Activated T-helper 1 cell treated with anti-CD3 and anti-CD28 coated beads, Interleukin-12 subunit alpha, Interleukin-12 subunit beta, Interleukin-2, Interleukin-4 antibody, amounts not matched to agents 30 ng/mL and 10 ng/mL and 1 ng/mL, durations not matched to agents 14 hours and 24 hours and 36 hours (primary cell): ENCODE data around the gene POLL. TPM values are rescaled to one million over a fixed set of nuclear protein-coding genes. Genes with fewer than 3 reads are reported as not detected.

Experiments used
- DNase-seq: peaks from one replicate; pipeline ENCODE4 v3.0.0; 2021; ENCODE audit warnings: low spot score
- H3K27ac Mint-ChIP-seq: one replicate; pipeline ENCODE4 v1.8.0; 2021; ENCODE audit warnings: mild to moderate bottlenecking, mixed read lengths
- H3K27me3 Mint-ChIP-seq: one replicate; pipeline ENCODE4 v1.8.0; 2022; ENCODE audit warnings: mild to moderate bottlenecking, moderate library complexity, mixed read lengths; ENCODE audit not compliant: insufficient read depth
- H3K36me3 Mint-ChIP-seq: one replicate; pipeline ENCODE4 v1.8.0; 2021; ENCODE audit warnings: low read depth, mixed read lengths
- H3K4me1 Mint-ChIP-seq: one replicate; pipeline ENCODE4 v1.8.0; 2021; ENCODE audit warnings: low read depth, mixed read lengths
- H3K4me3 Mint-ChIP-seq: one replicate; pipeline ENCODE4 v1.8.0; 2021; ENCODE audit warnings: mild to moderate bottlenecking, moderate library complexity, mixed read lengths
- H3K9me3 Mint-ChIP-seq: one replicate; pipeline ENCODE4 v1.8.0; 2021; ENCODE audit warnings: mixed read lengths
- intact Hi-C: fragments of 100-400 bp; cut with micrococcal nuclease; formaldehyde crosslinking; loops from one replicate; pipeline ENCODE4 v1.15.1; 2024
- total RNA-seq: library from RNA; stranded (reverse); gene quantifications from 2 replicates; pipeline ENCODE4 v1.2.3, GENCODE V29; 2022

The POLL gene
- total RNA-seq, 1 donor from 2014 or later: 33.5 TPM

GRCh38 chr10:101558671-101559595 lies 29.1 kb downstream of the POLL start:
- no peak overlapping the region for H3K4me3 Mint-ChIP-seq
- intact Hi-C loops: no loop called here
- peak overlapping the region; percentile 73 for H3K27ac Mint-ChIP-seq

GRCh38 chr10:101558204-101558603 lies 29.9 kb downstream of the POLL start:
- Mint-ChIP-seq H3K9me3 (no peaks in the 10 kb centered on the region), H3K4me1 (peaks cover 15% of the 10 kb centered on the region), H3K27ac (peak overlapping the region; percentile 73), H3K36me3 (peaks cover 15% of the 10 kb centered on the region), H3K27me3 (no peaks in the 10 kb centered on the region), H3K4me3 (peak overlapping the region; percentile 32)
- intact Hi-C loops: no loop called here
- no peak for DNase-seq

More at GRCh38 chr10:101558671-101559595, 29.1 kb downstream of the POLL start:
- peaks cover 15% of the 10 kb centered on the region for H3K4me1 Mint-ChIP-seq
- H3K27me3 Mint-ChIP-seq: peaks cover 6% of the 10 kb centered on the region
- no peaks in the 10 kb centered on the region for H3K9me3 Mint-ChIP-seq
- no peak for DNase-seq
- H3K36me3 Mint-ChIP-seq: peaks cover 12% of the 10 kb centered on the region

- H3K4me3 Mint-ChIP-seq: no peak overlapping the region
- DNase-seq: no peak
- peaks cover 15% of the 10 kb centered on the region for H3K4me1 Mint-ChIP-seq
- peaks cover 21% of the 10 kb centered on the region for H3K36me3 Mint-ChIP-seq
- no peaks in the 10 kb centered on the region for H3K27me3 Mint-ChIP-seq
- intact Hi-C loops: no loop called here
- no peaks in the 10 kb centered on the region for H3K9me3 Mint-ChIP-seq
- no peak overlapping the region for H3K27ac Mint-ChIP-seq
These were observed 30.5 kb downstream of the POLL start for GRCh38 chr10:101557541-101557940.

- Mint-ChIP-seq H3K4me1 (no peaks in the 10 kb centered on the region), H3K36me3 (peaks cover 26% of the 10 kb centered on the region), H3K27me3 (no peaks in the 10 kb centered on the region), H3K9me3 (no peaks in the 10 kb centered on the region), H3K27ac (no peak overlapping the region), H3K4me3 (no peak overlapping the region)
- intact Hi-C loops: no loop called here
- no peak for DNase-seq
These were observed 35.6 kb downstream of the POLL start for GRCh38 chr10:101552442-101552841.

GRCh38 chr10:101550965-101551364 lies 37.1 kb downstream of the POLL start:
- Mint-ChIP-seq H3K36me3 (peaks cover 26% of the 10 kb centered on the region), H3K9me3 (no peaks in the 10 kb centered on the region), H3K4me1 (no peaks in the 10 kb centered on the region), H3K27ac (no peak overlapping the region), H3K27me3 (no peaks in the 10 kb centered on the region), H3K4me3 (no peak overlapping the region)
- intact Hi-C loops: no loop called here
- DNase-seq: no peak

GRCh38 chr10:101545898-101546297 lies 42.2 kb downstream of the POLL start:
- no peaks in the 10 kb centered on the region for H3K9me3 Mint-ChIP-seq
- no peak overlapping the region for H3K4me3 Mint-ChIP-seq
- intact Hi-C loops: no loop called here
- H3K36me3 Mint-ChIP-seq: peaks cover 5% of the 10 kb centered on the region
- no peaks in the 10 kb centered on the region for H3K4me1 Mint-ChIP-seq
- no peaks in the 10 kb centered on the region for H3K27me3 Mint-ChIP-seq
- no peak for DNase-seq
- no peak overlapping the region for H3K27ac Mint-ChIP-seq

GRCh38 chr10:101538446-101538845 lies 49.6 kb downstream of the POLL start:
- intact Hi-C loops: no loop called here
- Mint-ChIP-seq H3K4me1 (peaks cover 5% of the 10 kb centered on the region), H3K27me3 (no peaks in the 10 kb centered on the region), H3K9me3 (no peaks in the 10 kb centered on the region), H3K4me3 (no peak overlapping the region), H3K27ac (no peak overlapping the region), H3K36me3 (peaks cover 6% of the 10 kb centered on the region)
- no peak for DNase-seq

- peaks cover 8% of the 10 kb centered on the region for H3K36me3 Mint-ChIP-seq
- DNase-seq: no peak
- intact Hi-C loops: loop anchor here (1.0 kb wide), 1 partner anchor 34 kb away; no protein-coding TSS in a partner anchor
- no peaks in the 10 kb centered on the region for H3K27me3 Mint-ChIP-seq
- H3K4me3 Mint-ChIP-seq: no peak overlapping the region
- peaks cover 5% of the 10 kb centered on the region for H3K4me1 Mint-ChIP-seq
- no peak overlapping the region for H3K27ac Mint-ChIP-seq
- no peaks in the 10 kb centered on the region for H3K9me3 Mint-ChIP-seq
These were observed 51.3 kb downstream of the POLL start for GRCh38 chr10:101536800-101537199.

- H3K27ac Mint-ChIP-seq: no peak overlapping the region
- H3K4me1 Mint-ChIP-seq: peaks cover 5% of the 10 kb centered on the region
- DNase-seq: no peak
- peaks cover 8% of the 10 kb centered on the region for H3K36me3 Mint-ChIP-seq
- intact Hi-C loops: loop anchor here (1.0 kb wide), 1 partner anchor 34 kb away; no protein-coding TSS in a partner anchor
- H3K9me3 Mint-ChIP-seq: no peaks in the 10 kb centered on the region
- H3K27me3 Mint-ChIP-seq: no peaks in the 10 kb centered on the region
- H3K4me3 Mint-ChIP-seq: no peak overlapping the region
These were observed 52.1 kb downstream of the POLL start for GRCh38 chr10:101535949-101536348.

- H3K4me3 Mint-ChIP-seq: no peak overlapping the region
- intact Hi-C loops: no loop called here
- no peak for DNase-seq
- no peaks in the 10 kb centered on the region for H3K9me3 Mint-ChIP-seq
- H3K4me1 Mint-ChIP-seq: no peaks in the 10 kb centered on the region
- no peaks in the 10 kb centered on the region for H3K27me3 Mint-ChIP-seq
- no peak overlapping the region for H3K27ac Mint-ChIP-seq
- peaks cover 2% of the 10 kb centered on the region for H3K36me3 Mint-ChIP-seq
These were observed 58.1 kb downstream of the POLL start for GRCh38 chr10:101529725-101530553.

- no peak for DNase-seq
- intact Hi-C loops: no loop called here
- H3K4me3 Mint-ChIP-seq: no peak overlapping the region
- H3K27me3 Mint-ChIP-seq: no peaks in the 10 kb centered on the region
- H3K4me1 Mint-ChIP-seq: no peaks in the 10 kb centered on the region
- no peaks in the 10 kb centered on the region for H3K9me3 Mint-ChIP-seq
- peaks cover 2% of the 10 kb centered on the region for H3K36me3 Mint-ChIP-seq
- H3K27ac Mint-ChIP-seq: no peak overlapping the region
These were observed 58.9 kb downstream of the POLL start for GRCh38 chr10:101529207-101529606.
